Astrocyte (in vitro differentiated cells and primary cell): ENCODE data around the gene TMEM170B. TPM values are rescaled to one million over a fixed set of nuclear protein-coding genes. Genes with fewer than 3 reads are reported as not detected.

ENCODE experiments used
- DNase-seq: peaks from one replicate; pipeline ENCODE4 v3.0.0-alpha.2; 2010; ENCODE audit warnings: low read depth
- FAIRE-seq: peaks from 2 replicates; lab custom pipeline; 2011; peaks lifted over from hg19 to GRCh38; lab: Jason Lieb, UNC
- H2AFZ ChIP-seq: 2 replicates; pipeline ENCODE4 v1.6.0; 2012; ENCODE audit warnings: low read depth, low read length, inconsistent platforms
- H3K27ac ChIP-seq: 2 replicates; pipeline ENCODE4 v1.5.1; 2011; ENCODE audit warnings: low read depth, low read length, inconsistent platforms
- H3K27me3 ChIP-seq: 2 replicates; pipeline ENCODE4 v1.6.0; 2011; ENCODE audit warnings: low read length, inconsistent platforms; ENCODE audit not compliant: insufficient read depth
- H3K36me3 ChIP-seq: 2 replicates; pipeline ENCODE4 v1.5.1; 2011; ENCODE audit warnings: low read length, inconsistent platforms; ENCODE audit not compliant: insufficient read depth
- H3K4me1 ChIP-seq: 2 replicates; pipeline ENCODE4 v1.5.1; 2011; ENCODE audit warnings: low read length, inconsistent platforms; ENCODE audit not compliant: insufficient read depth
- H3K4me2 ChIP-seq: 2 replicates; pipeline ENCODE4 v1.6.0; 2012; ENCODE audit warnings: low read length, inconsistent platforms
- H3K4me3 ChIP-seq: 2 replicates; pipeline ENCODE4 v1.5.1; 2011; ENCODE audit warnings: low read depth, mild to moderate bottlenecking, low read length, inconsistent platforms; ENCODE audit not compliant: insufficient read depth
- H3K79me2 ChIP-seq: 2 replicates; pipeline ENCODE4 v1.6.0; 2012; ENCODE audit warnings: mild to moderate bottlenecking, low read length, inconsistent platforms; ENCODE audit not compliant: insufficient read depth
- H3K9ac ChIP-seq: 2 replicates; pipeline ENCODE4 v1.6.0; 2012; ENCODE audit warnings: mild to moderate bottlenecking, low read length, inconsistent platforms
- H3K9me3 ChIP-seq: 2 replicates; pipeline ENCODE4 v1.5.1; 2012; ENCODE audit warnings: low read depth, mild to moderate bottlenecking, low read length, inconsistent platforms; ENCODE audit not compliant: insufficient read depth
- H4K20me1 ChIP-seq: 2 replicates; pipeline ENCODE4 v1.6.0; 2012; ENCODE audit warnings: low read length, inconsistent platforms; ENCODE audit not compliant: insufficient read depth
- H3K27ac Mint-ChIP-seq: one replicate; pipeline ENCODE4 v1.8.0; 2021; ENCODE audit warnings: mild to moderate bottlenecking, mixed read lengths; ENCODE audit not compliant: unreplicated experiment
- H3K27me3 Mint-ChIP-seq: one replicate; pipeline ENCODE4 v1.8.0; 2021; ENCODE audit warnings: low read depth, mixed read lengths; ENCODE audit not compliant: unreplicated experiment
- H3K36me3 Mint-ChIP-seq: one replicate; pipeline ENCODE4 v1.8.0; 2021; ENCODE audit warnings: low read depth, mixed read lengths; ENCODE audit not compliant: unreplicated experiment
- H3K4me1 Mint-ChIP-seq: one replicate; pipeline ENCODE4 v1.8.0; 2021; ENCODE audit warnings: low read depth, mixed read lengths; ENCODE audit not compliant: unreplicated experiment
- H3K4me3 Mint-ChIP-seq: one replicate; pipeline ENCODE4 v1.8.0; 2021; ENCODE audit warnings: mild to moderate bottlenecking, moderate library complexity, mixed read lengths; ENCODE audit not compliant: unreplicated experiment
- H3K9me3 Mint-ChIP-seq: one replicate; pipeline ENCODE4 v1.8.0; 2021; ENCODE audit warnings: mild to moderate bottlenecking, mixed read lengths; ENCODE audit not compliant: unreplicated experiment
- EZH2 ChIP-seq: IDR thresholded peaks from 2 replicates; pipeline ENCODE4 v1.6.1; 2012; ENCODE audit warnings: mild to moderate bottlenecking, low read length, inconsistent platforms; ENCODE audit not compliant: insufficient read depth
- total RNA-seq: library from RNA; stranded (reverse); gene quantifications from 2 replicates; pipeline ENCODE4 v1.2.1, GENCODE V29; 2021
- TF ChIP-seq, protein P1 (sequence below): IDR thresholded peaks from 2 replicates; pipeline ENCODE4 v1.5.1; 2011; ENCODE audit warnings: low read depth, mild to moderate bottlenecking, inconsistent platforms, low read length, moderate library complexity; ENCODE audit not compliant: insufficient read depth

TMEM170B gene
- total RNA-seq, 1 donor from 2014 or later, result 2.5 TPM

DNA sequence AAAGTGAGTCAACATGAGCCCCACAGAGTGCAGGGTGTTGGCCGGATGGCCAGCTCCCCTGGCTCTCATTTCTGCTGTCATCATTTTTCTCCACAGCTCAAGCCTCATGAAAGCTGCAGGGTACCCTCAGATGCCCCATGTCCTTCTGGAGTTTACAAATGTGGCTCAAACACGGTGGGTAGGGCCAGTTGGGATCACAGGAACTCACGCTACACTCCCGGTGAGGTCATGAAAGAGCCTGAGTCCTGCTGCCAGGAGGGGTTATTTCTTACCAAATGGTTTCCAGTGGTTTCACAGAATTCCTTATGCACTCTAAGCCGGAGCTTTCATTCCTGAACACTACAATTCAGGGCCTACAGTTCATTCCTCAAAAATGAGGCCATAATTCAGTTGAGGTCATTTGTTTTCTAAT, 78.7 kb downstream of the TMEM170B start:
- H4K20me1 ChIP-seq, result no peaks in the 10 kb centered on the region
- Mint-ChIP-seq H3K4me1 (peaks cover 38% of the 10 kb centered on the region), H3K9me3 (no peaks in the 10 kb centered on the region), H3K4me3 (no peak overlapping the region), H3K36me3 (no peaks in the 10 kb centered on the region), H3K27me3 (no peaks in the 10 kb centered on the region), H3K27ac (peak overlapping the region; percentile 99)
- H3K9me3 ChIP-seq, result no peaks in the 10 kb centered on the region
- H2AFZ ChIP-seq, result peak overlapping the region; percentile 16
- no peaks in the 10 kb centered on the region for H3K36me3 ChIP-seq
- DNase-seq (peak; percentile 97), FAIRE-seq (peak; percentile 97)
- peaks cover 38% of the 10 kb centered on the region for H3K4me1 ChIP-seq
- peak overlapping the region; percentile 99 for H3K27ac ChIP-seq
- H3K9ac ChIP-seq, result peak overlapping the region; percentile 82
- TF ChIP-seq EZH2, result no peak
- TF ChIP-seq, protein P1, sequence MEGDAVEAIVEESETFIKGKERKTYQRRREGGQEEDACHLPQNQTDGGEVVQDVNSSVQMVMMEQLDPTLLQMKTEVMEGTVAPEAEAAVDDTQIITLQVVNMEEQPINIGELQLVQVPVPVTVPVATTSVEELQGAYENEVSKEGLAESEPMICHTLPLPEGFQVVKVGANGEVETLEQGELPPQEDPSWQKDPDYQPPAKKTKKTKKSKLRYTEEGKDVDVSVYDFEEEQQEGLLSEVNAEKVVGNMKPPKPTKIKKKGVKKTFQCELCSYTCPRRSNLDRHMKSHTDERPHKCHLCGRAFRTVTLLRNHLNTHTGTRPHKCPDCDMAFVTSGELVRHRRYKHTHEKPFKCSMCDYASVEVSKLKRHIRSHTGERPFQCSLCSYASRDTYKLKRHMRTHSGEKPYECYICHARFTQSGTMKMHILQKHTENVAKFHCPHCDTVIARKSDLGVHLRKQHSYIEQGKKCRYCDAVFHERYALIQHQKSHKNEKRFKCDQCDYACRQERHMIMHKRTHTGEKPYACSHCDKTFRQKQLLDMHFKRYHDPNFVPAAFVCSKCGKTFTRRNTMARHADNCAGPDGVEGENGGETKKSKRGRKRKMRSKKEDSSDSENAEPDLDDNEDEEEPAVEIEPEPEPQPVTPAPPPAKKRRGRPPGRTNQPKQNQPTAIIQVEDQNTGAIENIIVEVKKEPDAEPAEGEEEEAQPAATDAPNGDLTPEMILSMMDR, result no peak
- no peaks in the 10 kb centered on the region for H3K79me2 ChIP-seq
- H3K27me3 ChIP-seq, result no peaks in the 10 kb centered on the region
- H3K4me2 ChIP-seq, result peak overlapping the region; percentile 63
- H3K4me3 ChIP-seq, result no peak overlapping the region

DNA sequence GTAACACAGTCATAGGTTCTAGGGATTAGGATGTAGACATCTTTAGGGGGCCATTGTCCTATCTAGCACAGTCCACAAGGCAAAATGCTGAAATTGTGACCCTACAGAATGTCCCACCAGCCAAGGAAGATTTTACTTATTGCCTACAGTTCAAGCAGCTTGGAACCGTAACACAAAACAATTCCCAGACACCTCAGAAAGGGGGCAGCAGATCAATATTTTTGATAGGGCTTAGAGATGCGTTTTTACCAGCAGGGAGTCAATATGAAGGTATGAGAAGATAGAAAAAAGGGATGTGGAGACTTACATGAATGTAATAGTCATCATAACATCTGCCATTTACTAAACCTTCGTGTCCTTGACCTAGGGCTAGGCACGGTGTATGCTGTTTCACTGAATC, 81.0 kb downstream of the TMEM170B start:
- Mint-ChIP-seq H3K9me3 (no peaks in the 10 kb centered on the region), H3K4me1 (peaks cover 27% of the 10 kb centered on the region), H3K36me3 (no peaks in the 10 kb centered on the region), H3K27ac (no peak overlapping the region), H3K27me3 (no peaks in the 10 kb centered on the region), H3K4me3 (no peak overlapping the region)
- Histone ChIP-seq H3K79me2 (no peaks in the 10 kb centered on the region), H2AFZ (no peak overlapping the region), H3K9me3 (no peaks in the 10 kb centered on the region), H4K20me1 (no peaks in the 10 kb centered on the region), H3K4me1 (peaks cover 30% of the 10 kb centered on the region), H3K27me3 (no peaks in the 10 kb centered on the region), H3K4me3 (no peak overlapping the region), H3K36me3 (no peaks in the 10 kb centered on the region), H3K4me2 (no peak overlapping the region), H3K9ac (no peak overlapping the region), H3K27ac (no peak overlapping the region)
- FAIRE-seq (no peak), DNase-seq (no peak)
- TF ChIP-seq, protein P1, result peak; percentile 35
- no peak for TF ChIP-seq EZH2

DNA sequence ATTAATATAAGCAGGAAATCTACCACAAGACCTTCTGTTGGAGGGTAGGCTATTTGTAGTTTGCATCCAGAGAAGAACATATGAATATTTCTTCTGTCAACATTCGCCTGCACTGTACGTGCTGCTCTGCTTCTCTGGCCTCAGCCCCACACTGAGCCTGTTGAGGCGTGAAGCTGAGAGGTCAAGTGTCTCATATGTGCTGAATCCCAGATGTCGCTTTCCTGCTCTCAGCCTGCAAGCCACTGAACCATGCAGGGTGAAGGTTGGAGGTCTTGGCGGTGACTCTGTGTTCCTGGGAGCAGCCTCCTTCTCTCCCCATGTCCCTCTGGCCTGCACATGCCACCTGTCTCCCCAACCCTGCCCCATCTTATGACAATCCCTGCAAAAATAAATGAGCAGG, 83.6 kb downstream of the TMEM170B start:
- Histone ChIP-seq H3K36me3 (no peaks in the 10 kb centered on the region), H3K79me2 (no peaks in the 10 kb centered on the region), H2AFZ (no peak overlapping the region), H3K4me2 (no peak overlapping the region), H3K9me3 (no peaks in the 10 kb centered on the region), H3K27me3 (no peaks in the 10 kb centered on the region), H3K4me1 (peaks cover 8% of the 10 kb centered on the region), H3K9ac (no peak overlapping the region), H3K4me3 (no peak overlapping the region), H3K27ac (no peak overlapping the region), H4K20me1 (no peaks in the 10 kb centered on the region)
- H3K36me3 Mint-ChIP-seq, result no peaks in the 10 kb centered on the region
- H3K27ac Mint-ChIP-seq, result no peak overlapping the region
- H3K4me1 Mint-ChIP-seq, result peaks cover 3% of the 10 kb centered on the region
- TF ChIP-seq, protein P1, result no peak
- TF ChIP-seq EZH2, result no peak
- H3K9me3 Mint-ChIP-seq, result peaks cover 7% of the 10 kb centered on the region
- no peak overlapping the region for H3K4me3 Mint-ChIP-seq
- FAIRE-seq, result no peak
- no peak for DNase-seq
- no peaks in the 10 kb centered on the region for H3K27me3 Mint-ChIP-seq
